ENCODE results near the gene LSM4. TPM values are rescaled to one million over a fixed set of nuclear protein-coding genes. Genes with fewer than 3 reads are reported as not detected.

Gene LSM4
- polyA plus RNA-seq, 1 experiment: 94.7 TPM

GRCh38 chr19:18308948-18309325, 13.9 kb downstream of the LSM4 start:
- no peak overlapping the region for H3K4me3 ChIP-seq (ENCODE audit: low read depth, low read length)
- DNase-seq (ENCODE audit: low read depth): no peak
- ChIA-PET POLR2A (no interaction called here), CTCF (interaction anchor here (2.2 to 2.7 kb wide), 2 partner anchors 29 to 30 kb away, joined by 8 to 9 read pairs; no protein-coding TSS in a partner anchor)
- H3K27me3 ChIP-seq (ENCODE audit: control insufficient read depth, insufficient read depth, low read length): no peaks in the 10 kb centered on the region
- peaks cover 11% of the 10 kb centered on the region for H3K36me3 ChIP-seq (ENCODE audit: control insufficient read depth, insufficient read depth, low read length)
- no peak for TF ChIP-seq CTCF (IDR thresholded peaks at IDR 0.05; ENCODE audit: insufficient read depth, low read depth, low read length)

GRCh38 chr19:18308051-18308947, 14.6 kb downstream of the LSM4 start:
- Histone ChIP-seq H3K36me3 (ENCODE audit: control insufficient read depth, insufficient read depth, low read length) (peaks cover 11% of the 10 kb centered on the region), H3K27me3 (ENCODE audit: control insufficient read depth, insufficient read depth, low read length) (no peaks in the 10 kb centered on the region), H3K4me3 (ENCODE audit: low read depth, low read length) (no peak overlapping the region)
- ChIA-PET CTCF (interaction anchor here (2.7 kb wide), 1 partner anchor 29 kb away, joined by 9 read pairs; no protein-coding TSS in a partner anchor), POLR2A (no interaction called here)
- DNase-seq (ENCODE audit: low read depth): no peak
- TF ChIP-seq CTCF (IDR thresholded peaks at IDR 0.05; ENCODE audit: insufficient read depth, low read depth, low read length): no peak

GRCh38 chr19:18307271-18307681, 15.6 kb downstream of the LSM4 start:
- TF ChIP-seq CTCF (IDR thresholded peaks at IDR 0.05; ENCODE audit: insufficient read depth, low read depth, low read length): no peak
- H3K4me3 ChIP-seq (ENCODE audit: low read depth, low read length): no peak overlapping the region
- no peaks in the 10 kb centered on the region for H3K27me3 ChIP-seq (ENCODE audit: control insufficient read depth, insufficient read depth, low read length)
- DNase-seq (ENCODE audit: low read depth): no peak
- peaks cover 9% of the 10 kb centered on the region for H3K36me3 ChIP-seq (ENCODE audit: control insufficient read depth, insufficient read depth, low read length)
- POLR2A ChIA-PET: no interaction called here
- CTCF ChIA-PET: interaction anchor here (2.7 kb wide), 1 partner anchor 28 kb away, joined by 9 read pairs; no protein-coding TSS in a partner anchor

DNA sequence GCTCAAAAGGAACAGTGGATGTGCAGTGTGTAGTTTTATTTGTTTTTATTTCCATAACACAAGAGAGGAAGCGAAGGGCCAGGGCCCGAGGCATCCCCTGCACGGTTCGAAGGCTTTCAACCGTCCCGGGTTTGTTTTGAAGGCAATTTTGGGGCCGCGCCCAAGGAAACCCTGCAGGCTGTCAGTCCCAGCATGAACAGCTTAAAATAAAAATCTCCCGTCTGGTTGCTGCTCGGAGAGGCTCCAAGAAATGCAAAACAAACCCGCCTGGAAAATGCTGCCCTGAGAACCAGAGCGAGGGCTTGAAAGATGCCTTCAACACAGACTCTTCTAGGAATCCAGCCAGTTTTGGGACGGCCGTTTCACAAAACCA, 16.0 kb downstream of the LSM4 start:
- CTCF ChIA-PET: interaction anchor here (2.7 kb wide), 1 partner anchor 28 kb away, joined by 9 read pairs; no protein-coding TSS in a partner anchor
- Histone ChIP-seq H3K4me3 (ENCODE audit: low read depth, low read length) (no peak overlapping the region), H3K36me3 (ENCODE audit: control insufficient read depth, insufficient read depth, low read length) (peaks cover 8% of the 10 kb centered on the region), H3K27me3 (ENCODE audit: control insufficient read depth, insufficient read depth, low read length) (no peaks in the 10 kb centered on the region)
- POLR2A ChIA-PET: no interaction called here
- no peak for DNase-seq (ENCODE audit: low read depth)
- TF ChIP-seq CTCF (IDR thresholded peaks at IDR 0.05; ENCODE audit: insufficient read depth, low read depth, low read length): no peak

- CTCF ChIA-PET: interaction anchor here (2.7 to 7.9 kb wide), 2 partner anchors 27 to 28 kb away, joined by 9 to 85 read pairs; partner anchors contain the start of genes IQCN and JUND
- no peak overlapping the region for H3K4me3 ChIP-seq (ENCODE audit: low read depth, low read length)
- peaks cover 8% of the 10 kb centered on the region for H3K36me3 ChIP-seq (ENCODE audit: control insufficient read depth, insufficient read depth, low read length)
- DNase-seq (ENCODE audit: low read depth): no peak
- POLR2A ChIA-PET: no interaction called here
- TF ChIP-seq CTCF (IDR thresholded peaks at IDR 0.05; ENCODE audit: insufficient read depth, low read depth, low read length): no peak
- H3K27me3 ChIP-seq (ENCODE audit: control insufficient read depth, insufficient read depth, low read length): no peaks in the 10 kb centered on the region
These were observed 16.5 kb downstream of the LSM4 start for GRCh38 chr19:18306209-18306887.

Data from BJ (cell line).